ENCODE results near the gene CDKL1. TPM values are rescaled to one million over a fixed set of nuclear protein-coding genes. Genes with fewer than 3 reads are reported as not detected.
A peak's percentile ranks its signal among the peaks of the same experiment; 100 is the strongest.

Gene CDKL1
- total and polyA plus RNA-seq, 2 of the 13 experiments (the other 11 are each of a cell fraction or from before 2014, with no cell fraction given): 4.4 to 5.1 TPM

- TF ChIP-seq ZNF703 (CRISPR knock-in tag; IDR thresholded peaks at IDR 0.05; ENCODE audit: borderline replicate concordance): peak; percentile 78; the same call in 1 of the 2 replicates
- TF ChIP-seq ZBTB49 (CRISPR knock-in tag; IDR thresholded peaks at IDR 0.05; ENCODE audit: borderline replicate concordance): no peak
- peak; percentile 72; the same call in 1 of the 2 replicates for TF ChIP-seq ZNF329 (CRISPR knock-in tag; IDR thresholded peaks at IDR 0.05; ENCODE audit: low read depth)
- peak; percentile 91; the same call in 1 of the 2 replicates for TF ChIP-seq ZMAT3 (CRISPR knock-in tag; conservative IDR thresholded peaks at IDR 0.05)
- peak; percentile 88; the same call in 1 of the 2 replicates for TF ChIP-seq ZNF790 (CRISPR knock-in tag; IDR thresholded peaks at IDR 0.05; ENCODE audit: borderline replicate concordance)
- peak; percentile 74; the same call in 1 of the 2 replicates for TF ChIP-seq ZNF550 (CRISPR knock-in tag; IDR thresholded peaks at IDR 0.05; ENCODE audit: borderline replicate concordance)
- no peak for TF ChIP-seq ZMAT5 (CRISPR knock-in tag; IDR thresholded peaks at IDR 0.05; ENCODE audit: borderline replicate concordance, low read depth)
- peak; percentile 88 for TF ChIP-seq ZBTB38 (CRISPR knock-in tag; IDR thresholded peaks at IDR 0.05)
- TF ChIP-seq CBFB (CRISPR knock-in tag; IDR thresholded peaks at IDR 0.05): peak; percentile 69
- TF ChIP-seq ZFY (CRISPR knock-in tag; IDR thresholded peaks at IDR 0.05): peak; percentile 95
- TF ChIP-seq ZSCAN31 (CRISPR knock-in tag; IDR thresholded peaks at IDR 0.05; ENCODE audit: low read depth): peak; percentile 87; the same call in 1 of the 2 replicates
- TF ChIP-seq ZNF20 (CRISPR knock-in tag; IDR thresholded peaks at IDR 0.05): no peak; the same call in 1 of the 2 replicates
- TF ChIP-seq MZF1 (CRISPR knock-in tag; IDR thresholded peaks at IDR 0.05; ENCODE audit: borderline replicate concordance): no peak
- 0 out of 2 replicates have a peak, but pooled peaks have one; percentile 19 for TF ChIP-seq ZNF644 (CRISPR knock-in tag; IDR thresholded peaks at IDR 0.05; ENCODE audit: low read depth)
- no peak for TF ChIP-seq PCBP1 (IDR thresholded peaks at IDR 0.05; ENCODE audit: borderline replicate concordance, low read depth, low read length)
- peak; percentile 22 for TF ChIP-seq REPIN1 (CRISPR knock-in tag; IDR thresholded peaks at IDR 0.05; ENCODE audit: borderline replicate concordance, low read depth)
- TF ChIP-seq EEA1 (CRISPR knock-in tag; IDR thresholded peaks at IDR 0.05; ENCODE audit: borderline replicate concordance): peak; percentile 72; the same call in 1 of the 2 replicates
- TF ChIP-seq PHF20 (CRISPR knock-in tag; IDR thresholded peaks at IDR 0.05): peak; percentile 74
- TF ChIP-seq, protein P1, sequence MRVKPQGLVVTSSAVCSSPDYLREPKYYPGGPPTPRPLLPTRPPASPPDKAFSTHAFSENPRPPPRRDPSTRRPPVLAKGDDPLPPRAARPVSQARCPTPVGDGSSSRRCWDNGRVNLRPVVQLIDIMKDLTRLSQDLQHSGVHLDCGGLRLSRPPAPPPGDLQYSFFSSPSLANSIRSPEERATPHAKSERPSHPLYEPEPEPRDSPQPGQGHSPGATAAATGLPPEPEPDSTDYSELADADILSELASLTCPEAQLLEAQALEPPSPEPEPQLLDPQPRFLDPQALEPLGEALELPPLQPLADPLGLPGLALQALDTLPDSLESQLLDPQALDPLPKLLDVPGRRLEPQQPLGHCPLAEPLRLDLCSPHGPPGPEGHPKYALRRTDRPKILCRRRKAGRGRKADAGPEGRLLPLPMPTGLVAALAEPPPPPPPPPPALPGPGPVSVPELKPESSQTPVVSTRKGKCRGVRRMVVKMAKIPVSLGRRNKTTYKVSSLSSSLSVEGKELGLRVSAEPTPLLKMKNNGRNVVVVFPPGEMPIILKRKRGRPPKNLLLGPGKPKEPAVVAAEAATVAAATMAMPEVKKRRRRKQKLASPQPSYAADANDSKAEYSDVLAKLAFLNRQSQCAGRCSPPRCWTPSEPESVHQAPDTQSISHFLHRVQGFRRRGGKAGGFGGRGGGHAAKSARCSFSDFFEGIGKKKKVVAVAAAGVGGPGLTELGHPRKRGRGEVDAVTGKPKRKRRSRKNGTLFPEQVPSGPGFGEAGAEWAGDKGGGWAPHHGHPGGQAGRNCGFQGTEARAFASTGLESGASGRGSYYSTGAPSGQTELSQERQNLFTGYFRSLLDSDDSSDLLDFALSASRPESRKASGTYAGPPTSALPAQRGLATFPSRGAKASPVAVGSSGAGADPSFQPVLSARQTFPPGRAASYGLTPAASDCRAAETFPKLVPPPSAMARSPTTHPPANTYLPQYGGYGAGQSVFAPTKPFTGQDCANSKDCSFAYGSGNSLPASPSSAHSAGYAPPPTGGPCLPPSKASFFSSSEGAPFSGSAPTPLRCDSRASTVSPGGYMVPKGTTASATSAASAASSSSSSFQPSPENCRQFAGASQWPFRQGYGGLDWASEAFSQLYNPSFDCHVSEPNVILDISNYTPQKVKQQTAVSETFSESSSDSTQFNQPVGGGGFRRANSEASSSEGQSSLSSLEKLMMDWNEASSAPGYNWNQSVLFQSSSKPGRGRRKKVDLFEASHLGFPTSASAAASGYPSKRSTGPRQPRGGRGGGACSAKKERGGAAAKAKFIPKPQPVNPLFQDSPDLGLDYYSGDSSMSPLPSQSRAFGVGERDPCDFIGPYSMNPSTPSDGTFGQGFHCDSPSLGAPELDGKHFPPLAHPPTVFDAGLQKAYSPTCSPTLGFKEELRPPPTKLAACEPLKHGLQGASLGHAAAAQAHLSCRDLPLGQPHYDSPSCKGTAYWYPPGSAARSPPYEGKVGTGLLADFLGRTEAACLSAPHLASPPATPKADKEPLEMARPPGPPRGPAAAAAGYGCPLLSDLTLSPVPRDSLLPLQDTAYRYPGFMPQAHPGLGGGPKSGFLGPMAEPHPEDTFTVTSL (CRISPR knock-in tag; IDR thresholded peaks at IDR 0.05; ENCODE audit: borderline replicate concordance): no peak; the same call in 1 of the 2 replicates
- TF ChIP-seq ZNF263 (CRISPR knock-in tag; IDR thresholded peaks at IDR 0.05): peak; percentile 62; the same call in 1 of the 2 replicates
- TF ChIP-seq CBX5 (CRISPR knock-in tag; IDR thresholded peaks at IDR 0.05; ENCODE audit: borderline replicate concordance): 0 out of 2 replicates have a peak, but pooled peaks have one; percentile 27
Observed at GRCh38 chr14:50311972-50312733, 84.5 kb downstream of the CDKL1 start, which contains the start of the genes DMAC2L and L2HGDH (continued).
